HG02840 (cell line): ENCODE measurements around the gene PICK1.
"Not testable (repeated sequence)": the region's sequence is repeated elsewhere in the genome, so short reads cannot be mapped to it uniquely, and the experiment has no call there.

Experiments used
- ATAC-seq: cut with Tn5 transposase; IDR thresholded peaks from one replicate; pipeline ENCODE4 v1.9.1; 2021; ENCODE audit warnings: mild to moderate bottlenecking, moderate library complexity, moderate number of reproducible peaks; ENCODE audit not compliant: unreplicated experiment, low FRiP score

PICK1 gene

GRCh38 chr22:38030311-38031133 lies 26.7 kb upstream of the PICK1 start:
- no peak for ATAC-seq

GRCh38 chr22:38031491-38031890 lies 25.7 kb upstream of the PICK1 start:
- no peak for ATAC-seq

DNA sequence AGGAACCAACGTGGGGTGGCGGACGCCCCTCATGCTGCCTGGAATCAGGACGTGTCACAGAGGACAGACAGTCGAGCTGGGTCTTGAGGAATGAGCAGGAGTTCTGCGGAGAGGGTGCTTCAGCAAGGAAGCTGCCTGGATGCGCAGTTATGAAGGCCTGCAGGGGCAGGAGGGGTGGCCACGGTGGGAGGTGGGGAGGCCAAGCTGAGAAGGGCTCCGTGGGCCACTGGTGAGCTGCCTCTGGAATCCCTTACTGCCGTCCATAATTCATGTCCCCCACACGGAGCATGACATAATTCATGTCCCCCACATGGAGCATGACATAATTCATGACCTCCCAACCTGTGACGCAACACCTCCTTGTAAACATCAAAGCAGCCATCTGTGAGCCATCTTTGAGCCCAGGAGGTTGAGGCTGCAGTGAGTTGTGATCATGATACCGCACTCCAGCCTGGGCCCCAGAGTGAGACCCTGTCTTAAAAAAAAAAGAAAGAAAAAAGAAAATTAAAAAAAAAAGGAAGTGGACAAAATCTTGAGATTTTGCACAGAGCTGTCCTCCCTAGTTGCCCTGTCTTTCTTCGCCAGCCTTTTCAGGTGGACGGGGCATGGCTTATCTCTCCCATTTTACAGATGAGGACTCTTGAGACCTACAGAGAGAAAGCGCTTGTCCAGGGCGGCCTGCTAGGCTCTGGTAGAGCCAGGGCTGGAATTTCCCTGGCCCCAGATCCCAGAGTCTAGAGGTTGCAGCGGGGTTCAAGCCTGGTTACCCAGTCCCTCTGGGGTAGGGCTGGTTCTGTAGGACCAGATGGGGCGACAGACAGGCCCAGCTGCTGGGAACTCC lies 24.3 kb upstream of the PICK1 start:
- ATAC-seq = no peak

GRCh38 chr22:38033522-38034277 lies 23.5 kb upstream of the PICK1 start:
- no peak for ATAC-seq

DNA sequence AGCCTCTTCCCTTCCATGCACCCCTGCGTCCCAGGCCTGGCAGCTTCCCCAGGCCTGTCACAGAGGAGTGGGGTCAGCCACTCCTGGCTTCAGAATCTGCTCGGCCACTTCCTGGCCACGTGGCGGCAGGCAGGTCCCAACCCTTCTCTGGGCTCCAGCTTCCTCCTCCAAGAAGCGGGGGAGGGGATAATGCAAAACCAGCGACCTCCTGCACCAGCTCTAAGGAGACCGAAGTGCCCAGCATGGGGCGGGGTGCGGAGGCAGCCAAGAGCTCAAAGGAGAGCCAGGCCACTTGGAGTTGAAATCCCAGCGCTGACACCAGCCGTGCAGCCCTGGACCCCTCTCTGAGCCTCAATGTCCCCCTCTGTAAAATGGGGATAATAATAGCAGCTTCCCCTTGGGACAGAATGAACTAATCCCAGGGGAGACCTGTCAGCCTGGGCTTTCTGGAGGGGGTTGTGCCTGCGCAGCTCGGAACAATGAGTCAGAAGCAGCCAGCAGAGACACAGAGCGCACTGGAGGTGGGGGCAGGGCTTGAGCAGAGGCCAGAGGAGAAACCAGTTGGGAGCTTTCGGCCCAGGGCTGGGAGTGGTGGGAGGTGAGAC lies 22.8 kb upstream of the PICK1 start:
- ATAC-seq = no peak

DNA sequence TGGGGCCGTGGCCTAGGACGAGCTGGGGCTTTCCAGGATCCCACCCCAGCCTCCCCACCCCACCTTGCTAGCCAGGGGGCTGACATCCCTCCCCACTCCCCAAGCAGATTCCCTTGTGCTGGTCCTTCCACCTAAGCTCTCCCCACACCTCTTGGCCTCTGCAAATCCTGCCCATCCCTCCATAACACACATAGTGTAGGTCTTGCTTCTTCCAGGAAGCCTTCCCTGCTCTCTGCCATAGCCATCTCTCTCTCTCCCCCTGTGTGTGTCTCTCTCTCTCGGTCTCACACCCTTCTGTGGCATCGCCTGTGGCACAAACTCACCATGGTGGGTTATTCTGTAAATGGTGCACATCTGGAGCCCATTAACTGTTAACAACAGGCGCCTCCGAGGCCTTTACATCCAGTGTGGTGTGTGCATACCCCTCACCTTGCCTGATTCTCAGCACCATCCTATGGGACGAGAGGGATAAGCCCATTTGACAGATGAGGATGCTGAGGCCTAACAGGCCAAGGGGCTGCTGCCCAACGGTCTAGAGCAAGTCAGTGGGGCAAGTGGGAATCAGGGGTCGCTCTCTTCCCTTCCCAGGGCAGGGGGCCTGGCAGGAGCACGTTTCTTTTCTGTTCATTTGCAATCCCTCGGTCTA lies 22.2 kb upstream of the PICK1 start:
- ATAC-seq = no peak

- ATAC-seq = no peak
Measured at GRCh38 chr22:38035530-38035885, 21.7 kb upstream of the PICK1 start.

GRCh38 chr22:38036392-38037062 lies 20.7 kb upstream of the PICK1 start:
- ATAC-seq = no peak

- ATAC-seq = not testable (repeated sequence)
Measured at GRCh38 chr22:38037367-38038150, 19.6 kb upstream of the PICK1 start.

DNA sequence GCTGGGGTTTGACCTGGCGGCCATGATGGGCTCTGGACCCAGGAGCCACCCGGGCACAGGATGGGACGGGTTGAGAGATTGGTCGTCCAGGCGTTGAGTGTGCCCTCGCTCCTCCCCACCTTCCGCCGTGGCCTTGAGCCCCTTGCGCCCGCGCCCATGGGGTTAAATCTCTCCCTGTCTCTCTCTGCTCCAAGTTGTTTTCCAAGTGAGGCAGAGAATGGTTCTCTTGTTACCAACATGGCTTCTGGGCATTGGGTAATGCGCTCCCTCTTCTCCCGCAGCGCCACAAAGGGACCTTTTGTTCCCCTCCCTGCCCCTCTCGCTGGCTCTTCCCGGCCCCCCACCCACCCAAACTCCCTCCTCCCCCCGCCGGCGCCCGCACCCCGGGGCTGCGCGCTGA lies 18.8 kb upstream of the PICK1 start:
- no peak for ATAC-seq

DNA sequence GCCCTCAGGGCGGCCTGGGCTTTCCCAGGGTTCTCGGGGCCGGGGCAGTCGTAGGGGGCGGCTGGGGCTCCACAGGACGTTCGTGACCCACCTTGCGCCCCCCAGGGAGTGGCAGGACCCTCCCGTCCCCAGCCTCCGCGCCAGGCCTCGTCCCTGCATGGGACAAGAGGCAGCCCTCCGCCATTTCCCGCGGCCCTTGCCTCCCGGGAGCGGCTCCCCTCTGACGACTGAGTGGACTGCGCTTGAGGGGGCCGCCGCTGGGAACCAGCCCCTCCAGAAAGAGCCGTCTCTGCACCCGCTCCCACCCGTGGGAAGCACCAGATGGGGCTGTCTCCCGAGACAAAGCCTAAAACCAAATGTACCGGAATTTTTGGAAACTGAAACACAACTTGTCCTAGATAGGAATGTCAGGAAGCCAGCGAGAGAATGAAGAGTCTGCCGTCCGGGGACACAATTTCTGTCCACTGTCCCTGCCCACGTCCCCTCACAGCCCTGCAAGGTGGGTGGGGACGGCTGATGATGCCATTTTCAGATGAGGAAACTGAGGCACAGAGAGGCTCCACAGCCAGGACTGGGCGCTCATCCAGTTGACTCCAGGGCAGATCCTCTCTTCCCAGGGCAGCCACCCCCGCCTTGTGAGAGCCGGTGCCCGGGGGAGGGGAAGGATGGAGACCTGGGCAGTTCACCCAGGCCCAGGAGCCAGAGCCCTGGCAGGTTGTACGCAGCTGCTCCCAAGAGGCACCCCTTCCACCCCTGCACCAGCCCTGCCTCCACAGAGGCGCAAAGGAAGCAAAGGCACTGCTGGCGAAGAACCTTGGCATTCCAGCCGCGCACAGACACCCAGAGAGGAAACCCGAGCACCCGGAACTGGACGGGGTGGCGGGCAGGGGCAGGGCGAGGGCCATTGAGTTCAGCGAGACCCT lies 18.1 kb upstream of the PICK1 start:
- ATAC-seq = no peak

- ATAC-seq = no peak
Measured at GRCh38 chr22:38040953-38041759, 16.0 kb upstream of the PICK1 start.

GRCh38 chr22:38041760-38042487 lies 15.3 kb upstream of the PICK1 start:
- no peak for ATAC-seq

DNA sequence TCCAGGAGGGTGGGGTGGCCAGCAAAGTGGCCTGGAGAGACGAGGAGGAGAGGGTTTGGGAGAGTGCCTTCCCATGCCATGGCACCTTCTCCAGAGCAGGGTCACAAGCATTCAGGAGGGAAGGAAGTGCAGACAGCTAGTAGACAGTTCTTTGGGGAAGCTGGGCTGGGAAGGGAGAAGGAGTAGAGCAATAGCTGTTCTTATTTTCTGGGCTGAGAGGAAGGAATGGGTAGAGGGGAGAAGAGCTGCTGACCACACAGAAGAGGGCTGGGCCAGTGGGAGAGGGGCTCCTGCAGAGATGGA lies 14.8 kb upstream of the PICK1 start:
- no peak for ATAC-seq

DNA sequence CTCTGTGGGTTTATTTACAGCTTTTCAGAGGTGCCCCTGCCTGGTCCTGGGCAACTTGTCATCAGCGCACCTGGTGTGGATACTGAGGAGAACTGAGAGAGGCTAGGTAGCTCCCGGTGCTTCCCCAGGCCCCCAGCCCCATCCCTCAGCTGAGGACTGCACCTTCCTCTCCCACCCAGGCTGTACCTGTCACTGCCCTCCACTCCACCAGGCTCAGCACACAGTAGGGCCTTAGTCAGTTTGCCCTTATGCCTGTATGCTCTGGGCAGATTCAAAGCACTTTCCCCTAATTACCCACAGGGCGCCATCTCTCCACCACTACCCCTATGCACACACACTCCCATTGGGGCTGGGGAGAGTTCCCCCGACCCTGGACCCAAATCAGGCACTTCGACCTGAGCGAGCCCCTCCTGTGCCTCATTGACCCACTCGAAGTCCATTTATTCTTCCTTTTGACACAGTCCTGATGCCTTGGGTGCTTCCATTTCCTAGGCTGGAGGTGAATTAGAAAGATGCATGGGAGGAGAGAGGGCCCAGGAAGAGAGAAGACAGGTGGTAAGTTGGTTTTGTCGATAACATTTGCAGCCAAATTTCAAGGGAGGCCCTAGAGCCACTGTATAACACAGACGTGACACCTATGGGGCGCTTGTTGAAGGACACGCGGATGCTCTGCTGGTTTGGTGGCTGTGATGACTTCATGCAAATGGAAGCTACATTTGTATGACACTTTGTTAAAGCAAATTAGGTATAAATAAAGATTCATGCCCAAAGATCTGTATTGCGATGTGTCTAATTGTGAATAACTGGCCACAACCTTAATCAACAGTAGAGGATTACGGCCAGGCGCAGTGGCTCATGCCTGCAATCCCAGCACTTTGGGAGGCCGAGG lies 13.8 kb upstream of the PICK1 start:
- ATAC-seq = no peak
